ENCODE data around the gene RNF166.

GRCh38 chr16:88715312-88716190 lies 9.3 kb upstream of the RNF166 start:
- TF ChIP-seq POLR2A (IDR thresholded peaks at IDR 0.05) (no peak), CTCF (IDR thresholded peaks at IDR 0.05) (no peak)

All from lower leg skin (tissue), 3 donors.